Stimulated activated CD4-positive, alpha-beta T cell treated with anti-CD3 and anti-CD28 coated beads, TNF-alpha, amount 100 ng/mL, for 48 hours (primary cell): ENCODE data around the gene B4GAT1.
"Not testable (repeated sequence)": the region's sequence is repeated elsewhere in the genome, so short reads cannot be mapped to it uniquely, and the experiment has no call there.

Experiments used
- DNase-seq, 3 donors: peaks; one replicate each; pipeline ENCODE4 v3.0.0-alpha.2; 2020; ENCODE audit warnings: low read depth in 3 of 3

B4GAT1 gene

GRCh38 chr11:66322732-66323427 is 24.5 kb downstream of the B4GAT1 start:
- no peak for DNase-seq

GRCh38 chr11:66321606-66322005 is 25.8 kb downstream of the B4GAT1 start:
- DNase-seq: no peak

- DNase-seq: not testable (repeated sequence)
These were observed 26.7 kb downstream of the B4GAT1 start for GRCh38 chr11:66320748-66321147.

DNA sequence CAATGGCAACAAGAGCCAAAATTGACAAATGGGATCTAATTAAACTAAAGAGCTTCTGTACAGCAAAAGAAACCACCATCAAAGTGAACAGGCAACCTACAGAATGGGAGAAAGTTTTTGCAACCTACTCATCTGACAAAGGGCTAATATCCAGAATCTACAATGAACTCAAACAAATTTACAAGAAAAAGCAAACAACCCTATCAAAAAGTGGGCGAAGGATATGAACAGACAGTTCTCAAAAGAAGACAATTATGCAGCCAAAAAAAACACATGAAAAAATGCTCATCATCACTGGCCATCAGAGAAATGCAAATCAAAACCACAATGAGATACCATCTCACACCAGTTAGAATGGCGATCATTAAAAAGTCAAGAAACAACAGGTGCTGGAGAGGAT is 27.1 kb downstream of the B4GAT1 start:
- not testable (repeated sequence) for DNase-seq

DNA sequence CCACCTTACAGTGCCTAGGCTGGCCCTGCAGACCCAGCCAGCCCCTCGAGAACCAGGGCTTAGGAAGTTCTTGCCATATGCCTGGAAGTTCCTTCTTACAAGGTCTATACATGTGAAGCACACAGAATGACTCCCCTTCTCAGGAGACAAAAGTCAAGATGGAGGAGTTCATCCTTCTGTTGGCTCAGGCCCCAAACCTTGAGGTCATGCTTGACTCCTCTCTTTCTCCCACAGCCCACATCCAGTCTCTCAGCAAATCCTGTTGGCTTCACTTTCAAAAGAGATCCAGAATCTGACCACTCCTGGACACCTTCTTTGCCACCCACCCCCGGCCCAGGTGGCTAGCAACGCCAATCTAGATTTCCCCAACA is 28.8 kb downstream of the B4GAT1 start:
- DNase-seq: no peak

DNA sequence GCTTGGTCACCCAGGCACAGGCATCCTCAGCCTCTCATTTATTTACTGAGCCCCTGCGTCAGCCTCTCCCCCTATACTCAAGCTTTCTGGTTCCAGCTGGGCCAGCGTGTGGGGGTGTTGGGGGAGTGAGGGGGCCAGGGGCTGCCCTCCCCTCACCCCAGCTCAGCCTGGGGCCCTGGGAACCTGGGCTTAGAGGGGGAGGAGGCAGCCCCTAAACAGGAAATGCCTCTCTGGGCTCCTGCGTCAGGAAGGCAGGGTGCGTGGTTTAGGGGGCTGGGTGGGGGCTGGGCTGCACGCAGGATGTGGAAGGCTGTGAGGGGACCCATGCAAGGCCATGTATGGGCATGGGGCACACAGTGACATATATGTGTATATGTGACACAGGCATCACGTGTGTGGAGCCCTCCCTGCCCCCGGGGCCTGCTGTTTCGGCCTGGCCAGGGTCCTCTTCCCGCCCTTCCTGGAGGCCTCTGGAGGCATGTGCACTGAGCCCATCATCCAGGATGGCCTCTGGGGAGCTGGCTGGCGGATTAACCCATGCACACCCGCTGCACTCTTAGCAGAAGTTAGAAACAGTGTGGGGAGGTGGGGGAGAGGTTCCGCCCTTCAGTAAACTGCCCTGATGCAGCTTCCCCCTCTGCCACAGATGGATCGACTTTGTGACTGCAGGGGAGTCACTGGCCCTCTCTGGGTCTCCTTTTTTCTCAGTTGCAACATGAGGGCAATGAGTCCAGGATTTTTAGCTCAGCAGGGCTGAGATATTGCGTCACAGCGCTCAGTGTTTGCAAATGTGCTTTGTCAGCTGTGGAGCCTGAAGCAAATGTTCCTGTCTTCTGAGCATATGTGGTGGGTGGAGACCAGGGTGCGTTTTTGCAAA is 29.5 kb downstream of the B4GAT1 start:
- peak in 1 of 3 donors; percentile 27 for DNase-seq

DNA sequence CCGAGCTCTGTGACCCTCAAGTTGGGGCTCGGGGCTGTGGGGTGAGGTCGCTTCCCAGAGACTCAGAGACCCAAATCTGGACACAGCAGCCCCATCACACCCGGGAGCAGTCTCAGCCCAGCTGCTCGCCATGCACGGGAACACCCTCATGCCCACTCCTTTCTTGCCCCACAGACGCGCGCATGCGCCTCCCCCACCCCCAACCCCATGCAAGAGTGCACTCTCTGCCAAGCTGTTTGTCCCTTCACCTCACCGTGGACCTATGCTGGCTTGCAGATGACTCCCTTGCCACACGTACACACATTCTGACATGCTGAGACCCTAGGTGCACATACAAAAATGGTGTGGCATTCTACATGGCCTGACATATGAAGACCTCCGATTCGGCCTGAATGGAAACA is 30.1 kb downstream of the B4GAT1 start:
- DNase-seq: no peak

DNA sequence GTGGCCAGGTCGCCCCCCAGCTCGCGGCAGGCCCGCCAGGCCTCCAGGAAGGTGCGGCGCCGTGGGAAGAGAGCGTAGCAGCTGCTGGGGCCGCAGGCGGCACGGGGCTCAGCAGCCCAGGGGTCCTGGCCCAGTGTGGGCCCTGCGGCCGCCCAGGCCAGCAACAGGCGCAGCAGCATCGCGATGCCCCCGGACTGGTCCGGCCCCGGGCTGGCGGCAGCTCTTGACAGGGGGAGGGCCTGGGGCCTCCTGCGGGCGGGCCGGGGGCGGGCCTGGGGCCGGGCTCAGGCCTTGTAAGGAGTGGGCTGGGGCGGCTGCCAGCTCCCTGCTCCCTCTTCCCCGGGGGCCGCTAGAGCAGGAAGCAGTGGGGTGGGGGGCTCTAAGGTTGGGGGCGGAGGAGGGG is 30.6 kb downstream of the B4GAT1 start, which contains the start of gene CD248:
Gene CD248 (minus strand): TSS at position 196 of the 403 bp plus-strand sequence. CDS start 17 bp downstream, at position 179.
- no peak for DNase-seq

DNA sequence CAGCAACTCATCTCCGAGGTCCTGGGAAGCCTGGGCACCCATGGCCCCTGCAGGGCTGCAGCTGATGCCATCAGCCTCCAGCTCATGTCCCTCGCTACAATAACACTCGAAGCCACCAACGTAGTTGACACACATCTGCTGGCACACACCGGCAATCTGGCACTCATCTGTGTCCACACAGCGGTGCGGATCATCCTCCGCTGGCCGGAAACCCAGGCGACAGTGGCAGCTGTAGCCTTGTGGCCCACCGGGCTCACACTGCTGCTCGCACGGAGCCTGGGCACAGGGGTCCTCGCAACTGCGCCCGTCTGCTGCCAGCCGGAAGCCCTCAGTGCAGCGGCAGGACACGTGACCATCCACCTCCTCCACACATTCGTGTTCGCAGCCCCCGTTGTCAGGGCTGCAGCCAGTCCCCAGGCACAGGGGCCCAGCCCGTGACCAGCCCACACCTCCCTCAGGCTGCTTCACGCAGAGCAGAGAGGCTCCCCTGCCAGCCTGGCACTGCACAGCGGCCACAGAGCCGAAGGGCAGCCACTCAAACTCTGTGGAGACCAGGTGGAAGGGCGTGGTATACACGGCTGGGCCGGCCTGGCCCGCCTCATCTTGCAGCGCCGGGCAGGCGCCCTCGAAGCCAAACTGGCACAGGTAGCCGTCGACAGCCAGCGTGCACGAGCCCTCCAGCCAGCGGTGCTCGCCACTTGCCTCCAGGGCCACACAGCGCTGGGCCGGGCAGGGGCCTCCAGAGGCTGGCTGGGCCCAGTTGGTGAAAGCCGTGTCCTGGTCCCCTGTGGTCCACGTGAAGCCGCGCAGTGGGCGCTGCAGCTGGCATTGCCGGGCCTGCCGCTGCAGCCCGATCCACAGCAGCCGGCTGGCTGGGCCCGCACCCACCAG is 31.3 kb downstream of the B4GAT1 start:
- no peak for DNase-seq

- DNase-seq: no peak
These were observed 31.9 kb downstream of the B4GAT1 start for GRCh38 chr11:66315498-66315885.

GRCh38 chr11:66314561-66315497 is 32.6 kb downstream of the B4GAT1 start:
- no peak for DNase-seq

- DNase-seq: no peak
These were observed 33.3 kb downstream of the B4GAT1 start for GRCh38 chr11:66314186-66314501.

DNA sequence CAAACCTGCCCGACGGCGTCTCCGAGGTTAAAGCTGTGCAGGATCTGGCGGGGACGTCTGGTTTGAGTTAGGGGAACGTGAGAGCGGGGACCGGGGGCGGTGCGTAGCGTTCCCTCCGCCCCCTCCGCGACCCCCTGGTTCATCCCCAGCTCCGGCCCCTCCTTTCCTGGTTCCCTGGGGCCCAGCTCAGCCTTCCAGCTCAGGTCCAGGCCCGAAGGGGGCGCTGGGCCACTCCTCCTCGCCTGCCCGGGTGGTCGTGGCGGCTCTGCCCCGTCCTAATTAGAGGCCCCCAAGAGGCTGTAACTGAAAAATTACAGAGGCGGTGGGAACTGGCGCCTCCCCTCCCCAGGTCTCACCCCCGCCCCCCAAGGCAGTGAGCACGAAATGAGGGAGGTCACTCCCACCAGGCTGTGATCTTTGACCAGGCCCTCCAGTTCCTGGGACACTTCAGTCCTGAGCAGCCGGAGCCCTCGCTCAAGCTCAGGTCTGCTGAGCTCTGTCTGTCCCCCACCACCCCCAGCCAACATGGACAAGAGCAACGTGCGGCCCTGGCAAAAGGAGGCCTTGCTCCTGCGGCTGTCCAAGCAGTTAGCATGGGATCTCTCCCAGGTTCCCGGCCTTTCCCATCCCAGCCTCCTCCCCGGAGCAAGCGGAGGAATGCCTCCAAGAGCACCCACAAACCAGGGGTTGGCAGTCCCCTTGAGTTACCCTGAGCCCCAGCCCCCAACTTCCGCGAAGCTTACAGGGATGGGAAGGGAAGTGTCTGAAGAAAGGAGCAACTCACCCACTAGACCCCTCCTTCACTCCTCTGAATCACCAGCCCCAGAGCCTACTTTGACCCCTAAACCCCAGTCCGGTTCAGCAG is 33.9 kb downstream of the B4GAT1 start:
- no peak for DNase-seq

DNA sequence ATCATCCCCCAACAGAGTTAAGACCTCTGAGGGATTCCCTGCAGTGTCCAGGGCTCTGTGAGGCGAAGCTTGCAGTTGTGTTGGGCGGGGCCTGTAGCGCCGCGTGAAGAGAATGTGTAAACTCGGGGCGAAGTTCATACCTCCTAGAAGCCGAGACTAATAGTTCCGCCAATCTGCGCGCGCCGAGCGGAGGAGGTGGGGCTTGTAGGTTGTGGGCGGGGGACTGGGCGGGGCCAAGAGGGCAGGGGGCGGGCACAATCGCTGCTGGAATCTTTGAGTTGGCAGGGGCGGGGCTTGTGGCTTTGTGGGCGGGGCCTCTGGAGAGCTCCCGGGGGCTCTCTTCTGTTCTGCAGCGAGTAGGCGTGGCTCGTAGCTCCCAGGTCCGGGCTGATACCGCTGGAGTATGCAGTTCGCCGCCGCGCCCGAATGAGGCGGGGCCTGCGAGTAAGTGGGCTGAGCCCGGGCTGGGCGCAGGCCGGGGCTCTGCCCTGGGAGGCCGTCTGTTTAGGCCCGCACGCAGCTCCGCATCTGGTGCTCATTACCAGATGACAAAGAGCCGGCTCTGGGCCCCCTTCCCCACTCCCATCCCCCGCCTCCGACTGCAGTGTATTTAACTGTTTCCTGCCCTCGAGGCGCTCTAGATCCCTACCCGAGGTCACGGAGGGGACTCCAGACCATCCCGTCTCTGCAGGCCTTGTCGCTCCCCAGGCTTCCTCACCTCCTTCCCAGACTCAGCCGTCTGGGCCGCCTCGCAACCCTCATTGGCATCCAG is 34.7 kb downstream of the B4GAT1 start:
- peak; percentile 93 for DNase-seq

DNA sequence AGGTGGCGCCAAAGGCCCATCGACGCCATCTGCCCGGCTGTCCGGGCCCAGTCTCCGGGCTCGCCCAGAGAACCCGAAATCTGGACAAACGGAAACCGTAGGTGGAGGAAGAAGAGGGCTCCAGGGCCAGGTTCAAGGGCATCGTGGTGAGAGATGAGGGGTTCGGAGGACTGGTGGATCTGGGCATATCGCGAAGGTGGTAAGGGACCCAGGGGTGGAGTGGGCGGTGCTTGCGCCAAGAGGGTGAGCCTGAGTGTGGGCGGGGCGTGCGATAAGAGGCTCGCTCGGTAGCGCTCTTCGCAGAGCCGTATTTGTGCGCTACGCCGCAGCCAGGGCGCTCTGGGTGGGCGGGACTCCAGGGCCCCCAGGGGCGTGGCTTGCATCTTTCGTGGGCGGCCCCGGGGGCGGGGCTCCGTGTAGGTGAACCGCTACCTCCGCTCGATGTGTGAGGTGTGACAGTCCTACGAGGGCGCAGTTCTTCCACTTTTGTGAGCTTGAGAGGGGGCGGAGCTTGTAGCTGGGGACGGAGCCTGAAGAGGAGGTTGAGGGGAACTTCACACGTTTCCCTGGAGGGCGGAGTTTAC is 35.4 kb downstream of the B4GAT1 start:
- DNase-seq: peak; percentile 75 to 98 (median 94)

GRCh38 chr11:66311470-66311964 is 35.9 kb downstream of the B4GAT1 start:
- no peak for DNase-seq

- not testable (repeated sequence) for DNase-seq
These were observed 36.5 kb downstream of the B4GAT1 start for GRCh38 chr11:66310803-66311440.

DNA sequence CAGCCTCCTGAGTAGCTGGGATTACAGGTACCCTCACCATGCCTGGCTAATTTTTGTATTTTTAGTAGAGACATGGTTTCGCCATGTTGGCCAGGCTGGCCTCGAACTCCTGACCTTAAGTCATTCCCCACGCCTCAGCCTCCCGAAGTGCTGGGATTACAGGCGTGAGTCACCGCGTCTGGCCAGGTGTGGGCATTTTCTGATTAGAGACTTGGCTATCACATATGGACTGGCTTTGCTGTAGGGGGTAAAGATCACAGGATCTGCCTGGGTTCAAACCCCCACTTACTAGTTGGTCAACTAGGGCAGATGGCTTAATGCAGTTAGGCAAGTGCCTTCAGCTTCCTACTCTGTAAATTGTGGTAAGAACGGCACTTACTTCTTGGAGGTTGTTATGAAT is 37.1 kb downstream of the B4GAT1 start:
- no peak for DNase-seq
